Activated T-helper 9 cell treated with anti-CD3 and anti-CD28 coated beads, Interleukin-2, amount 50 U/mL, for 16 hours (primary cell): ENCODE measurements around the gene RASSF7.

Experiments used
- DNase-seq: peaks from one replicate; pipeline ENCODE4 v3.0.0-alpha.2; 2020; ENCODE audit warnings: low read depth

Gene RASSF7

DNA sequence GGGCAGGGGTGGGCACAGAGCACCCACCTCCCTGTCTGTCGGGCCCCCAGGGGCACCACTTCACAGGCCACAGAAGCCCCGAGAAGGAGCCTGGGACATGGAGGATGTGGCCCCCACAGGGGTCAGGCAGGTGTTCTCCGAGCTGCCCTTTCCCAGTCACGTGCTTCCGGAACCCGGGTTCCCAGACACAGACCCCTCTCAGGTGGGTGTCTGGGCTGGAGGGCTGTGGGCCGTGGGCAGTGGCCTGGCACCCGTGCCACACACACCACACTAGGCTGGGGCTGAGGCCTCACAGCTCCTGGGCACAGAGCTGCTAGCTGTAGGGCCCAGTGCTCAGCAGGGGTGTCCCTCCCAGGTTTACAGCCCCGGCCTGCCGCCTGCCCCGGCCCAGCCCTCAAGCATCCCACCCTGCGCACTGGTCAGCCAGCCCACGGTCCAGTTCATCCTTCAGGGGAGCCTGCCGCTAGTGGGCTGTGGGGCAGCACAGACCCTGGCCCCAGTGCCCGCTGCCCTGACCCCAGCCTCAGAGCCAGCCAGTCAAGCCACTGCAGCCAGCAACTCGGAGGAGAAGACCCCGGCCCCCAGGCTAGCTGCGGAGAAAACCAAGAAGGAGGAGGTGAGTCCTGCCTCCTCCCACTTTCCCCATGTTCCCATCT, 49.5 kb downstream of the RASSF7 start:
- no peak for DNase-seq

DNA sequence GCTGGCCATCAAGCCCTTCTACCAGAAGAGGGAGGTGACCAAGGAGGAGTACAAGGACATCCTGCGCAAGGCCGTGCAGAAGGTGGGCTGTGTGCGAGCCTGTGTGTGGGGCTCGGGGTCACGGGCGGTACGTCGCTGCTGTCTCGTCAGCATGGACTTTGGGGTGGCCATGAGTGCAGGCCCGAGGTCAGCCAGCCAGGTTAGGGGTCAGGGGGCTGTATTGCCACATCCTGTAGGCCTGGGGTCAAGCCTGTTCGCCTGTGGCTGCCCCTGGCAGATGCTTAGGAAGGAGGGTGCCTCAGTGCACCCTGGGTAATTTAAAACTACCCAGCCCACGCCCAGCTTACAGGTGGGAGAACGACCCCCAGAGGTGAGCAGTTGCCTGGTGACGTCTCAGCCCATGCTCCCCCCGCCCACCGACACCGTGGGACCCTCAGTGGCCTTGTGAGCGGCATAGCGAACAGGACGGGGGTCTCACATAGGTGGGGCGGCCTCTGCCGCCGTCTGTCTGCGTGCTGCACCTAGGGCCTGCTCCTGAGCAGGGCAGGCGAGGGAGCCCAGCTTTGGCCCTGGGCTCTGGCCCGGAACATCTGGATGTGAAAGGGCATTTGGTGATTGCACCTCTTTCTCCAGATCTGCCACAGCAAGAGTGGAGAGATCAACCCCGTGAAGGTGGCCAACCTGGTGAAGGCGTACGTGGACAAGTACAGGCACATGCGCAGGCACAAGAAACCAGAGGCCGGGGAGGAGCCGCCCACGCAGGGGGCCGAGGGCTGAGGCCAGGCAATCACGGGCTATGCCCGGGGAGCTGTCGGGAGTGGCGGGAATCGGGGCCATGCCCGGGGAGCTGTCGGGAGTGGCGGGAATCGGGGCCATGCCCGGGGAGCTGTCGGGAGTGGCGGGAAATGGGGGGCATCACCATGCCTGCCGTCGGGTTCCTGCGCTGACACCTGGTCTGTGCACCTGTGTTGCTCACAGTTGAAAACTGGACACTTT, 50.5 kb downstream of the RASSF7 start:
- DNase-seq: no peak

DNA sequence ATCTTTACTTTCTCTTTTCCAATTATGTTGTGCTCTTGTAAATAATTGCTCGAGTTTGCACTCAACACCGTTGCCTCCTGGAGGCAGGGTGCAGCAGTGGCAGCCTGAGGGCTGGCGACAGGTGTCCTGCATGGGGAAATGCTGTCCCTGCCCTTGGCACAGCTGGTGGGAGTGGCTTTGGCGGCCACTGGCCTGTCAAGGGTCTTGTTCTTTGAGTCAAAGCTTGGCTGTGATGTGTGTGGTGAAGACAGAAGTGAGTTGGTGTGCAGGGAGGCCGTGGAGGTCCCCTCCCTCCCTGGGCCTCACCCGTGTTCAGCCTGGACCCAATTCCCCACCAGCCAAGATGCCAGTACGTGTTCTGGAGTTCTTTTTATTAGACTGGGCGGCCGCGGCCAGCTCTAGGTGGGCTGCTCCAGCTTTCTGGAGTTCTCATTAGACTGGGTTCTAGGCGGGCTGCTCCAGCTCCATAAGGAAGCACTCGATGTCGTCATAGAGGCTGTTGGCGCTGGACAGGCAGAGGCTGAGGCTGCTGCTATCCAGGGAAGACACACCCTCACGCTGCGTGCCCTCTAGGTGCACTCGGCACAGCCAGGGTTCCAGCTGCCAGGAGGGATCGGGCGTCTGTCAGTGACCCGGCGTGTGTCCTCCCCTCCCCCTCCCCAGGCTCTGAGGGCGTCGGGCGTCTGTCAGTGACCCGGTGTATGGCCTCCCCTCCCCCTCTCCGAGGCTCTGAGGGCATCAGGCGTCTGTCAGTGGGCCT, 51.6 kb downstream of the RASSF7 start:
- no peak for DNase-seq

DNA sequence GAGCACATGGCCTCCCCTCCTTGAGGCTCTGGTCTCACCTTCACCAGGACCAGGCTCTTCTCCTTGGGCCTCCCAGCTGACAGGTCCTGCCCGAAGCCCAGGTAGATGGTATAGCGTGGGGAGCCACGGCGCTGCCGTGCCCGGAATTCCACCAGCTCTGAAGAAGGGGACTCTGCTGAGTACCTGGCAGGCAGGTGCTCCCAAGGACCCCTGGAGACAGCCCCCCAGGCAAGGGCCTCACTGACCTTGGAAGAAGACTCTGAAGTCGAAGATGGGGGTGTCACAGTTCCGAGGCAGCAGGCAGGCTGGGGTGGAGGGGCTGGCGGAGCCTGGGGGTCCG, 52.2 kb downstream of the RASSF7 start:
- no peak for DNase-seq

DNA sequence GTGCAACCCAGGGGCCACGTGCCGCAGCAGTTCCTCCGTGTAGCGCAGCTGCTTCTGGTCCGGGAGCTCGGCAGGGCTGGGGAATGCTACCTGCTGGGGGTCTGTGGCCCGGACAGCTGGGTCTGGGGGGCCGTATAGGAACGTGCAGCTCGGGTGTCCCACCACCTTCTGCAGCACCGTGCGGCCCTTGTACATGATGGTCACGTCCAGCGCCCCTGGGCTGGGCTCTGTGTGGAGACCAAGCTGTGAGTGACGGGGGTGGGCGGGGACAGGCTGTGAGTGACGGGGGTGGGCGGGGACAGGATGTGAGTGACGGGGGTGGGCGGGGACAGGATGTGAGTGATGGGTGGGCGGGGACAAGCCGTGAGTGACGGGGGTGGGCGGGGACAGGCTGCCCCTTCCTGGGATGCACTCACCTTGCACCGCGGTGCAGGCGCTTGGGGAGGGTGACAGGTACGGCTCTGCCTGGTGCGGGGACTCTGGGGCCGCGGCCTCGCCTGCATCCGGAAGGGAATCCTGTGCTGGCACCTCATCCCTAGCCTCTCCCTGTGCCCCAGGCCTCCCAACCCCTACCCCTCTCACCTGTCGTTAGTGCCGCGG, 52.7 kb downstream of the RASSF7 start:
- peak; percentile 79 for DNase-seq
